NT2/D1 (cell line): ENCODE data around the gene CALML5.

Experiments
- SUZ12 ChIP-seq: IDR thresholded peaks from 2 replicates; pipeline ENCODE4 v1.6.1; 2011; ENCODE audit not compliant: insufficient read length, insufficient read depth; ENCODE audit errors: extremely low read depth
- YY1 ChIP-seq: IDR thresholded peaks from 2 replicates; pipeline ENCODE4 v1.6.1; 2011; ENCODE audit not compliant: insufficient read length, insufficient read depth
- ZNF274 ChIP-seq: IDR thresholded peaks from 2 replicates; pipeline ENCODE4 v1.6.1; 2011; ENCODE audit warnings: mild to moderate bottlenecking, low read depth, low read length

DNA sequence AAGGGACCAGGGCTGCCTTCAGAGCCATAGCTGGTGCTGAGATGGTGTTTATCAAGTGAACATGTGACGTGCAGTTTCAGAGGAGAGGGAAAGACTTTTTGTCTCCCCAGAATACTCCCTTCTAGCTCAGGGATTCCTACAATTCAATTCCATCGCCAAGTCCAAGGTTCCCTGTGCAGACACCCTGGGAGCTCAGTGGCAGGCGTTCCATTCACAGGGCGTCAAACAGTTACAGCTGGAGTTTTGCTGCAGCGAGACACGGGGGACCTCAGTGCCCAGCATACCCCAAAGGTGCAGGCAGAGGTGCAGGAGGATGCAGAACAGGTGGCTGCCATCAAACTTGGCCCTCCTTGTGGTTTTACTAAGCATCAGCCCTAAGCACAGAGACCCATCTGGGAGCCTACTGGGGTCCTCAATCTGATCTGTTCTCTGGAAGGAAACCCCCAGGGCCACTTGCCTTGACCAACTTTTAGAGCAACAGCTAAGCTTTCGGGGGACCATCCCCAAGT is 846 bp upstream of the CALML5 start:
- TF ChIP-seq YY1 (no peak), ZNF274 (no peak), SUZ12 (no peak)
